ENCODE data around the gene SCP2. TPM values are rescaled to one million over a fixed set of nuclear protein-coding genes. Genes with fewer than 3 reads are reported as not detected.

The SCP2 gene
- total RNA-seq, 2 experiments from 2014 or later = 63.9 to 75.5 TPM

- no peak overlapping the region for H3K27ac ChIP-seq (ENCODE audit: low read depth, low read length, poor library complexity, severe bottlenecking)
- no peak overlapping the region for H3K4me3 ChIP-seq (ENCODE audit: low read depth, low read length, poor library complexity, severe bottlenecking)
- no peaks in the 10 kb centered on the region for H3K79me2 ChIP-seq (ENCODE audit: insufficient read depth, low read depth, low read length)
- no peaks in the 10 kb centered on the region for H3K4me1 ChIP-seq (ENCODE audit: insufficient read depth, low read length, poor library complexity, severe bottlenecking)
- H3K9me3 ChIP-seq (ENCODE audit: low read length) = no peaks in the 10 kb centered on the region
- POLR2A ChIA-PET = no interaction called here
- no peak overlapping the region for H3K4me2 ChIP-seq (ENCODE audit: low read length)
- no peak overlapping the region for H2AFZ ChIP-seq (ENCODE audit: low read length)
- intact Hi-C loops (cut with micrococcal nuclease; ENCODE audit: unreplicated experiment) = no loop called here
- H3K36me3 ChIP-seq (ENCODE audit: insufficient read depth, low read length) = no peaks in the 10 kb centered on the region
- TF ChIP-seq EZH2phosphoT487 (IDR thresholded peaks at IDR 0.05; ENCODE audit: borderline replicate concordance, low read depth, low read length) (no peak), CTCF (conservative IDR thresholded peaks at IDR 0.05; ENCODE audit: low read length) (no peak)
- no peak for DNase-seq (ENCODE audit: low spot score)
- BruUV-seq (replicated peaks) = no TSS peak
- CTCF ChIA-PET (ENCODE audit: unreplicated experiment) = no interaction called here
- H4K20me1 ChIP-seq (ENCODE audit: insufficient read depth, low read length) = no peaks in the 10 kb centered on the region
- H3K9me2 ChIP-seq (ENCODE audit: insufficient read depth, low read length) = no peaks in the 10 kb centered on the region
Measured at GRCh38 chr1:53080769-53081168, 153.7 kb downstream of the SCP2 start.

GRCh38 chr1:53081384-53082066 lies 154.4 kb downstream of the SCP2 start:
- DNase-seq (ENCODE audit: low spot score) = no peak
- Histone ChIP-seq H3K4me3 (ENCODE audit: low read depth, low read length, poor library complexity, severe bottlenecking) (no peak overlapping the region), H3K9me2 (ENCODE audit: insufficient read depth, low read length) (no peaks in the 10 kb centered on the region), H3K4me2 (ENCODE audit: low read length) (no peak overlapping the region), H3K4me1 (ENCODE audit: insufficient read depth, low read length, poor library complexity, severe bottlenecking) (no peaks in the 10 kb centered on the region), H3K9me3 (ENCODE audit: low read length) (no peaks in the 10 kb centered on the region), H4K20me1 (ENCODE audit: insufficient read depth, low read length) (no peaks in the 10 kb centered on the region), H3K36me3 (ENCODE audit: insufficient read depth, low read length) (no peaks in the 10 kb centered on the region), H2AFZ (ENCODE audit: low read length) (no peak overlapping the region), H3K79me2 (ENCODE audit: insufficient read depth, low read depth, low read length) (no peaks in the 10 kb centered on the region), H3K27ac (ENCODE audit: low read depth, low read length, poor library complexity, severe bottlenecking) (no peak overlapping the region)
- TF ChIP-seq CTCF (conservative IDR thresholded peaks at IDR 0.05; ENCODE audit: low read length) = no peak
- no peak for TF ChIP-seq EZH2phosphoT487 (IDR thresholded peaks at IDR 0.05; ENCODE audit: borderline replicate concordance, low read depth, low read length)
- intact Hi-C loops (cut with micrococcal nuclease; ENCODE audit: unreplicated experiment) = no loop called here
- ChIA-PET POLR2A (no interaction called here), CTCF (ENCODE audit: unreplicated experiment) (no interaction called here)
- BruUV-seq (replicated peaks) = no TSS peak

GRCh38 chr1:53082826-53083455 lies 155.9 kb downstream of the SCP2 start:
- Histone ChIP-seq H3K4me3 (ENCODE audit: low read depth, low read length, poor library complexity, severe bottlenecking) (no peak overlapping the region), H3K9me3 (ENCODE audit: low read length) (no peaks in the 10 kb centered on the region), H3K79me2 (ENCODE audit: insufficient read depth, low read depth, low read length) (no peaks in the 10 kb centered on the region), H3K4me1 (ENCODE audit: insufficient read depth, low read length, poor library complexity, severe bottlenecking) (no peaks in the 10 kb centered on the region), H3K9me2 (ENCODE audit: insufficient read depth, low read length) (no peaks in the 10 kb centered on the region), H3K36me3 (ENCODE audit: insufficient read depth, low read length) (no peaks in the 10 kb centered on the region), H4K20me1 (ENCODE audit: insufficient read depth, low read length) (no peaks in the 10 kb centered on the region), H2AFZ (ENCODE audit: low read length) (no peak overlapping the region), H3K4me2 (ENCODE audit: low read length) (no peak overlapping the region), H3K27ac (ENCODE audit: low read depth, low read length, poor library complexity, severe bottlenecking) (no peak overlapping the region)
- no peak for TF ChIP-seq CTCF (conservative IDR thresholded peaks at IDR 0.05; ENCODE audit: low read length)
- no peak for TF ChIP-seq EZH2phosphoT487 (IDR thresholded peaks at IDR 0.05; ENCODE audit: borderline replicate concordance, low read depth, low read length)
- intact Hi-C loops (cut with micrococcal nuclease; ENCODE audit: unreplicated experiment) = no loop called here
- BruUV-seq (replicated peaks) = no TSS peak
- ChIA-PET POLR2A (no interaction called here), CTCF (ENCODE audit: unreplicated experiment) (no interaction called here)
- no peak for DNase-seq (ENCODE audit: low spot score)

All from OCI-LY7 (cell line).